Sigmoid colon (tissue), 4 donors: Measurements from ENCODE around the gene CDX1.

Experiments
- CTCF ChIP-seq, 4 experiments: fragments of 450-650 bp in 3 of 4; fragments of 200-600 bp in 1 of 4; IDR thresholded peaks; one replicate each; pipeline ENCODE4 v1.5.1; 2016 to 2019; ENCODE audit warnings: antibody characterized with exemption in 4 of 4, mild to moderate bottlenecking in 3 of 4, moderate library complexity in 2 of 4
- EP300 ChIP-seq, 4 donors: sonication (generic); formaldehyde crosslinking; IDR thresholded peaks; one replicate each; pipeline ENCODE4 v1.6.1; 2017; ENCODE audit warnings: antibody characterized with exemption in 4 of 4
- POLR2A ChIP-seq, 2 donors: fragments of 450-650 bp; IDR thresholded peaks; one replicate each; pipeline ENCODE4 v1.6.1; 2016; ENCODE audit warnings: antibody characterized with exemption in 2 of 2, mild to moderate bottlenecking in 2 of 2, moderate library complexity in 2 of 2

- no peak for TF ChIP-seq CTCF (IDR thresholded peaks at IDR 0.05)
- TF ChIP-seq POLR2A (IDR thresholded peaks at IDR 0.05) = no peak
- no peak for TF ChIP-seq EP300 (IDR thresholded peaks at IDR 0.05)
Observed at GRCh38 chr5:150157168-150157567, 9.4 kb upstream of the CDX1 start.
